ENCODE data around the gene ATP2A2. TPM values are rescaled to one million over a fixed set of nuclear protein-coding genes. Genes with fewer than 3 reads are reported as not detected.
A peak's percentile ranks its signal among the peaks of the same experiment; 100 is the strongest.

ATP2A2 gene
- total RNA-seq, 1 donor from 2014 or later, result 99.5 TPM

GRCh38 chr12:110280392-110280778 lies 662 bp upstream of the ATP2A2 start:
- no peaks in the 10 kb centered on the region for H3K27me3 ChIP-seq
- no peak for DNase-seq (ENCODE audit: low spot score)
- peaks cover 38% of the 10 kb centered on the region for H3K79me2 ChIP-seq (ENCODE audit: low read depth)
- H3K36me3 Mint-ChIP-seq, result peaks cover 20% of the 10 kb centered on the region
- peaks cover 5% of the 10 kb centered on the region for H3K27me3 Mint-ChIP-seq (ENCODE audit: insufficient read depth, low read depth)
- H3K9me3 Mint-ChIP-seq, result no peaks in the 10 kb centered on the region
- TF ChIP-seq EZH2phosphoT487 (IDR thresholded peaks at IDR 0.05), result no peak
- TF ChIP-seq EZH2 (IDR thresholded peaks at IDR 0.05), result peak; percentile 17
- no peak for TF ChIP-seq CTCF (IDR thresholded peaks at IDR 0.05)
- H3K9me3 ChIP-seq (ENCODE audit: low read depth), result no peaks in the 10 kb centered on the region
- H3K9ac ChIP-seq, result peak overlapping the region; percentile 80
- peak overlapping the region; percentile 93 for H3K27ac Mint-ChIP-seq
- H3F3A ChIP-seq (ENCODE audit: low read depth), result peaks cover 35% of the 10 kb centered on the region
- H3K36me3 ChIP-seq, result peaks cover 8% of the 10 kb centered on the region
- H2AFZ ChIP-seq (replicated peaks), result peak overlapping the region; percentile 74
- peak overlapping the region; percentile 89 for H3K4me2 ChIP-seq
- H3K27ac ChIP-seq, result peak overlapping the region; percentile 100
- peak overlapping the region; percentile 88 for H3K4me3 ChIP-seq
- peaks cover 31% of the 10 kb centered on the region for H4K20me1 ChIP-seq (ENCODE audit: low read depth)
- peaks cover 52% of the 10 kb centered on the region for H3K4me1 Mint-ChIP-seq
- H3K4me1 ChIP-seq, result peaks cover 37% of the 10 kb centered on the region
- peak overlapping the region; percentile 87 for H3K4me3 Mint-ChIP-seq

- no peaks in the 10 kb centered on the region for H3K9me3 ChIP-seq (ENCODE audit: low read depth)
- peaks cover 38% of the 10 kb centered on the region for H3K4me1 ChIP-seq
- peak overlapping the region; percentile 91 for H3K4me2 ChIP-seq
- Mint-ChIP-seq H3K4me3 (peak overlapping the region; percentile 96), H3K36me3 (peaks cover 30% of the 10 kb centered on the region), H3K9me3 (no peaks in the 10 kb centered on the region), H3K4me1 (peaks cover 57% of the 10 kb centered on the region), H3K27me3 (ENCODE audit: insufficient read depth, low read depth) (peaks cover 5% of the 10 kb centered on the region), H3K27ac (peak overlapping the region; percentile 89)
- TF ChIP-seq EZH2phosphoT487 (IDR thresholded peaks at IDR 0.05) (no peak), EZH2 (IDR thresholded peaks at IDR 0.05) (no peak), CTCF (IDR thresholded peaks at IDR 0.05) (no peak)
- peak overlapping the region; percentile 87 for H3K9ac ChIP-seq
- peaks cover 13% of the 10 kb centered on the region for H3K36me3 ChIP-seq
- peak overlapping the region; percentile 88 for H3K4me3 ChIP-seq
- peaks cover 51% of the 10 kb centered on the region for H3K79me2 ChIP-seq (ENCODE audit: low read depth)
- DNase-seq (ENCODE audit: low spot score), result no peak
- H3F3A ChIP-seq (ENCODE audit: low read depth), result peaks cover 39% of the 10 kb centered on the region
- no peak overlapping the region for H2AFZ ChIP-seq (replicated peaks)
- peak overlapping the region; percentile 100 for H3K27ac ChIP-seq
- H4K20me1 ChIP-seq (ENCODE audit: low read depth), result peaks cover 44% of the 10 kb centered on the region
- H3K27me3 ChIP-seq, result no peaks in the 10 kb centered on the region
Observed at GRCh38 chr12:110281549-110282299, 677 bp downstream of the ATP2A2 start.

GRCh38 chr12:110282300-110282860 lies 1.3 kb downstream of the ATP2A2 start:
- Histone ChIP-seq H3K79me2 (ENCODE audit: low read depth) (peaks cover 58% of the 10 kb centered on the region), H3K9me3 (ENCODE audit: low read depth) (no peaks in the 10 kb centered on the region), H3K4me2 (peak overlapping the region; percentile 91), H2AFZ (replicated peaks) (no peak overlapping the region), H3K4me1 (peaks cover 38% of the 10 kb centered on the region), H3F3A (ENCODE audit: low read depth) (peaks cover 39% of the 10 kb centered on the region), H3K4me3 (peak overlapping the region; percentile 88), H3K27ac (peak overlapping the region; percentile 100), H3K27me3 (no peaks in the 10 kb centered on the region), H3K9ac (peak overlapping the region; percentile 87), H4K20me1 (ENCODE audit: low read depth) (peaks cover 49% of the 10 kb centered on the region), H3K36me3 (peaks cover 13% of the 10 kb centered on the region)
- no peak for TF ChIP-seq CTCF (IDR thresholded peaks at IDR 0.05)
- TF ChIP-seq EZH2 (IDR thresholded peaks at IDR 0.05), result no peak
- TF ChIP-seq EZH2phosphoT487 (IDR thresholded peaks at IDR 0.05), result no peak
- Mint-ChIP-seq H3K4me1 (peaks cover 57% of the 10 kb centered on the region), H3K9me3 (no peaks in the 10 kb centered on the region), H3K4me3 (peak overlapping the region; percentile 96), H3K27ac (peak overlapping the region; percentile 88), H3K27me3 (ENCODE audit: insufficient read depth, low read depth) (peaks cover 5% of the 10 kb centered on the region), H3K36me3 (peaks cover 33% of the 10 kb centered on the region)
- DNase-seq (ENCODE audit: low spot score), result no peak

Measured in neural progenitor cell (in vitro differentiated cells).